Vagina (tissue), 2 donors: ENCODE results near the gene HPGDS. TPM values are rescaled to one million over a fixed set of nuclear protein-coding genes. Genes with fewer than 3 reads are reported as not detected.

ENCODE experiments used
- DNase-seq, 2 donors: peaks; one replicate each; pipeline ENCODE4 v3.0.0-alpha.2; 2017; ENCODE audit errors: extremely low spot score in 2 of 2
- H3K27ac ChIP-seq: fragments of 200-600 bp; sonication (generic); one replicate; pipeline ENCODE4 v1.5.1; 2019
- H3K27me3 ChIP-seq: fragments of 200-600 bp; sonication (generic); one replicate; pipeline ENCODE4 v1.5.1; 2019
- H3K36me3 ChIP-seq, 2 donors: fragments of 200-600 bp; sonication (generic); one replicate each; pipeline ENCODE4 v1.5.1; 2017 to 2019
- H3K4me1 ChIP-seq: fragments of 200-600 bp; sonication (generic); one replicate; pipeline ENCODE4 v1.5.1; 2019
- H3K4me3 ChIP-seq, 2 donors: fragments of 200-600 bp; sonication (generic); 1 replicate in 1 of 2; 2 replicates in 1 of 2; pipeline ENCODE4 v1.5.1; 2016 to 2019
- H3K9me3 ChIP-seq: fragments of 200-600 bp; sonication (generic); one replicate; pipeline ENCODE4 v1.5.1; 2019
- POLR2A ChIP-seq, 2 donors: fragments of 450-650 bp; IDR thresholded peaks; one replicate each; pipeline ENCODE4 v1.6.1; 2017; ENCODE audit warnings: antibody characterized with exemption in 2 of 2, mild to moderate bottlenecking in 2 of 2, moderate library complexity in 2 of 2
- POLR2AphosphoS5 ChIP-seq, 2 donors: sonication (generic); formaldehyde crosslinking; IDR thresholded peaks; one replicate each; pipeline ENCODE4 v1.9.0; 2017; ENCODE audit warnings: antibody characterized with exemption in 2 of 2, mild to moderate bottlenecking in 2 of 2, low read depth in 1 of 2; ENCODE audit not compliant: insufficient read depth in 1 of 2
- intact Hi-C: fragments of 100-400 bp; cut with DNase I; formaldehyde crosslinking; loops from one replicate; pipeline ENCODE4 v1.15.1; 2023
- total RNA-seq: library from RNA; depleted of rRNA; stranded (reverse); fragments of >200 nt; gene quantifications from one replicate; pipeline ENCODE4 v1.2.3, GENCODE V29; 2016
- TF ChIP-seq, protein P1 (sequence below), 3 experiments: fragments of 450-650 bp in 2 of 3; fragments of 200-600 bp in 1 of 3; sonication (generic) in 1 of 3; IDR thresholded peaks; one replicate each; pipeline ENCODE4 v1.5.1; 2017 to 2019; ENCODE audit warnings: antibody characterized with exemption in 3 of 3, mild to moderate bottlenecking in 2 of 3, moderate library complexity in 2 of 3

Gene HPGDS
- total RNA-seq, 1 donor from 2014 or later: 0.98 TPM

DNA sequence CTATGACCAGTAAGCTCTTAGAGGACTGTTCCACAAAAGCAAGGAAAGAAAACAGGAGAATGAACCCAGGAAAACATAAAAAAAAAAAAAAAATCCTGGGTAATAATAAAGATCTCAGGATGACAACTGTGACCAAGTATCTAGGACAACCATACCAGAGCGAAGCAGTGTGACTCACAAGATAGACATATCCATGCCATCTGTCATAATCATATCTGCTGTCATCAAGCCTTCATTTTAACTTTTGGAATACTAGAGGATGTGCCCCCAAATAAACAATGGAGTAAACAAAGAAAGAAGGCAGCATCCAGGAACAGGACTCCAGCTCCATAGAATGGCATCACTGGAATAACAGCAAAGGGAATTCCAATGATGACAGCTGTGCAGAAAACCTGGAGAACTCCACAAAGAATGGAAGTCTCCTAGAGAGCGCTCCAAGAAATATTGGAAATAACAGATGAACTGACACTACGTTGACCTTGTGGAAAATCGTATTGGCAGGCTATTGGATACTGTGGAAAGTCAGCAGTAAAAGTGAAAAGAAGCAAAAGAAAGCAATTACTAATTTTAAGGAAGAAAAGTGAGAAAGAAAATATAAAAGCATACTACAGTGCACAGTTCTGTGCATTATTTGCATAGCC is 35.3 kb downstream of the HPGDS start:
- TF ChIP-seq, protein P1, sequence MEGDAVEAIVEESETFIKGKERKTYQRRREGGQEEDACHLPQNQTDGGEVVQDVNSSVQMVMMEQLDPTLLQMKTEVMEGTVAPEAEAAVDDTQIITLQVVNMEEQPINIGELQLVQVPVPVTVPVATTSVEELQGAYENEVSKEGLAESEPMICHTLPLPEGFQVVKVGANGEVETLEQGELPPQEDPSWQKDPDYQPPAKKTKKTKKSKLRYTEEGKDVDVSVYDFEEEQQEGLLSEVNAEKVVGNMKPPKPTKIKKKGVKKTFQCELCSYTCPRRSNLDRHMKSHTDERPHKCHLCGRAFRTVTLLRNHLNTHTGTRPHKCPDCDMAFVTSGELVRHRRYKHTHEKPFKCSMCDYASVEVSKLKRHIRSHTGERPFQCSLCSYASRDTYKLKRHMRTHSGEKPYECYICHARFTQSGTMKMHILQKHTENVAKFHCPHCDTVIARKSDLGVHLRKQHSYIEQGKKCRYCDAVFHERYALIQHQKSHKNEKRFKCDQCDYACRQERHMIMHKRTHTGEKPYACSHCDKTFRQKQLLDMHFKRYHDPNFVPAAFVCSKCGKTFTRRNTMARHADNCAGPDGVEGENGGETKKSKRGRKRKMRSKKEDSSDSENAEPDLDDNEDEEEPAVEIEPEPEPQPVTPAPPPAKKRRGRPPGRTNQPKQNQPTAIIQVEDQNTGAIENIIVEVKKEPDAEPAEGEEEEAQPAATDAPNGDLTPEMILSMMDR (IDR thresholded peaks at IDR 0.05): no peak
- TF ChIP-seq POLR2AphosphoS5 (IDR thresholded peaks at IDR 0.05; ENCODE audit: insufficient read depth in 1 of 2, low read depth in 1 of 2) (no peak), POLR2A (IDR thresholded peaks at IDR 0.05) (no peak)
- Histone ChIP-seq H3K4me1 (no peaks in the 10 kb centered on the region), H3K4me3 (no peak overlapping the region), H3K36me3 (no peaks in the 10 kb centered on the region), H3K9me3 (no peaks in the 10 kb centered on the region), H3K27me3 (no peaks in the 10 kb centered on the region), H3K27ac (no peak overlapping the region)
- DNase-seq: no peak
- intact Hi-C loops: no loop called here

DNA sequence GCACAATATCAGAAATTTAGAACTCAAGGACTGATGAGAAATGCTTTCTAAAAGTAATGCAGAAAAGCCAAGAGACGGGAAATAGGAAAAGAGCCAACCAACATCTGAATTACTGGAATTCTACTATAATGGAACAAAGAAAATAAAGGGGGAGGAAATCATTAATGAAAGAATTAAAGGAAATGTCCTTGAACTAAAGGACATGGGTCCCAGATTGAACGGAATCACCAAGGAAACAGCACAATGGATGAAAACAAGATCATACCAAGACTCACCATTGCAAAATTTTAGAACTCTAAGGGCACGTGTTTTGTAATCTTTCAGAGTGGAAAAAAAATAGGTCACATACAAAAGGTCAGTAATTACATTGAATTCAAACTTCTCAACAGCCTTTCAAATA is 35.9 kb downstream of the HPGDS start:
- DNase-seq: no peak
- Histone ChIP-seq H3K27ac (no peak overlapping the region), H3K4me1 (no peaks in the 10 kb centered on the region), H3K4me3 (no peak overlapping the region), H3K36me3 (no peaks in the 10 kb centered on the region), H3K27me3 (no peaks in the 10 kb centered on the region), H3K9me3 (no peaks in the 10 kb centered on the region)
- intact Hi-C loops: no loop called here
- no peak for TF ChIP-seq POLR2A (IDR thresholded peaks at IDR 0.05)
- TF ChIP-seq POLR2AphosphoS5 (IDR thresholded peaks at IDR 0.05; ENCODE audit: insufficient read depth in 1 of 2, low read depth in 1 of 2): no peak
- TF ChIP-seq, protein P1 (IDR thresholded peaks at IDR 0.05): no peak

DNA sequence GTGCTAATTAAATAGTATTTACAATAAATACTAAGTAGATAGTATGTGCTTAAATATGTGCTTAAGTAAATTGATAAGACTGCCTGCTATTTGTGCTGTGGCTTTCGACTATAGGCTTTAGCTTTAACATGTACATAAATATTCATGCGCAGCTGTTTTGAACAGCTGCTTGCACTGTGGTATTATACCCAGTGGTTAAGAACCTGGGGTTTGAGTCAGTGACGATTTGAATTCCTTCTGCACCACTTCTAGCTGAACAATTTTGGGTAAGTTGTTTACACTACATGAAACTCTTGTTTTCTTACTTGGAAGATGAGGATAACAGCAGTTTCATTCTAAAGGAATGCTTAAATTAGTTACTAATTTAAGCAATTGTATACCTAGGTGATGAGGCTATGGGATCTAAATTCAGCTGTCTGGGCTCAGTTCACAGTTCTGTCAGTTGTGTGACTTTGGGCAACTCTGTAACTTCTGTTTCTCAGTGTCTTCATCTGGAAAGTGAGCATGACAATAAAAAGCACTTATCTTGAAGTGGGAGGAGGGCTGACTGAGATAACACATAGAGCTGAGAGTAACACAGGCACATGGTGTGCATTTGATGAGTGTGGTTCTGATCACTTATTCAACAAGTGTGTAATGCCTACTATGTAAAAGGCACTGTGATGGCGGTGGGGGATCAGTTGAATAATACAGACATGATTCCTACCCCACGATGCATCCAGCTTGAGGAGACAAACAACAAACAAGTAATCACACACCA is 37.0 kb downstream of the HPGDS start:
- no peaks in the 10 kb centered on the region for H3K36me3 ChIP-seq
- intact Hi-C loops: no loop called here
- no peaks in the 10 kb centered on the region for H3K9me3 ChIP-seq
- H3K4me1 ChIP-seq: no peaks in the 10 kb centered on the region
- TF ChIP-seq POLR2A (IDR thresholded peaks at IDR 0.05): no peak
- no peak for TF ChIP-seq POLR2AphosphoS5 (IDR thresholded peaks at IDR 0.05; ENCODE audit: insufficient read depth in 1 of 2, low read depth in 1 of 2)
- TF ChIP-seq, protein P1 (IDR thresholded peaks at IDR 0.05): no peak
- H3K4me3 ChIP-seq: no peak overlapping the region
- no peak overlapping the region for H3K27ac ChIP-seq
- DNase-seq: no peak
- H3K27me3 ChIP-seq: no peaks in the 10 kb centered on the region

DNA sequence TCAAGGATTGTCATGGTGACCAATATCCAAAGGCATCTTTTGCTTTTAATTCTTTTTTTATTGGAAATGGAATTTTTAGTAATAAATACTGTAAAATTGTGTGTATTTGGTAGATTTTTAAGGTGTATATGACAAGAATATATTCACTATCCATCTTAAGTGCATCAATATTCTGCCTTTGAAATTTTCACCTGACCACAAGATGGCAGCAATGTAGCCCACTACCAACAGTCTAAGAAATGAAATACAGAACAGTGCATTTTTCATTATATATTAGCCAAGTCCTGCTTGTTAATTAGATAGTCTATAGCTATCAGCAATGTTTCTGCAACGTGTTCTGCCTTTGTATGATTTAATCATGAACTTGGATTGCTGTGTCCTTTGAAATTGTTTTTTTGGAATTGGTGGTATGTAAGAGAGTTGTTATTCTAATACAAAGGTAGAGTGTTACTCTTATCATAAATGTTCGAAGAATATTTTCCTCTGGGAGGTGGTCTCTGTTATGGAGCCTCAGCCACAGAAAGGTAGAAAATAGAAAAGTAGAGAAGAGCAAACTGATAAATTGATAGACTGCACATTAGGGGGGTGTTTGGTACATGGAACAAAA is 38.2 kb downstream of the HPGDS start:
- H3K36me3 ChIP-seq: no peaks in the 10 kb centered on the region
- intact Hi-C loops: no loop called here
- no peak for DNase-seq
- H3K9me3 ChIP-seq: no peaks in the 10 kb centered on the region
- no peak overlapping the region for H3K4me3 ChIP-seq
- no peak overlapping the region for H3K27ac ChIP-seq
- H3K4me1 ChIP-seq: no peaks in the 10 kb centered on the region
- no peak for TF ChIP-seq POLR2AphosphoS5 (IDR thresholded peaks at IDR 0.05; ENCODE audit: insufficient read depth in 1 of 2, low read depth in 1 of 2)
- no peak for TF ChIP-seq POLR2A (IDR thresholded peaks at IDR 0.05)
- TF ChIP-seq, protein P1 (IDR thresholded peaks at IDR 0.05): peak in 2 of 3 experiments; percentile 18 to 29
- H3K27me3 ChIP-seq: no peaks in the 10 kb centered on the region
